Right atrium auricular region (tissue), 2 donors: ENCODE data around the gene THSD4. TPM values are rescaled to one million over a fixed set of nuclear protein-coding genes. Genes with fewer than 3 reads are reported as not detected.
A peak's percentile ranks its signal among the peaks of the same experiment; 100 is the strongest.

Experiments
- DNase-seq: peaks from one replicate; pipeline ENCODE4 v3.0.0-alpha.2; 2019; ENCODE audit warnings: low spot score
- H3K27ac ChIP-seq, 2 donors: fragments of 200-600 bp; sonication (generic); 1 replicate in 1 of 2; 2 replicates in 1 of 2; pipeline ENCODE4 v1.5.1; 2016 to 2019
- H3K27me3 ChIP-seq, 2 donors: fragments of 200-600 bp; sonication (generic); one replicate each; pipeline versions ENCODE4 v1.5.1 to v1.6.0; 2017 to 2019
- H3K36me3 ChIP-seq: fragments of 200-600 bp; sonication (generic); one replicate; pipeline ENCODE4 v1.5.1; 2016
- H3K4me1 ChIP-seq, 2 donors: fragments of 200-600 bp; sonication (generic); one replicate each; pipeline versions ENCODE4 v1.5.1 to v1.6.0; 2017 to 2019
- H3K4me3 ChIP-seq, 2 donors: fragments of 200-600 bp; sonication (generic); 1 replicate in 1 of 2; 2 replicates in 1 of 2; pipeline ENCODE4 v1.5.1; 2017 to 2019; ENCODE audit warnings: mild to moderate bottlenecking in 1 of 2, moderate library complexity in 1 of 2
- H3K9me3 ChIP-seq, 2 donors: fragments of 200-600 bp; sonication (generic); one replicate each; pipeline ENCODE4 v1.5.1; 2019
- CTCF ChIP-seq, 2 donors: fragments of 200-600 bp; sonication (generic); IDR thresholded peaks; one replicate each; pipeline ENCODE4 v1.5.1; 2019; ENCODE audit warnings: antibody characterized with exemption in 2 of 2
- total RNA-seq, 2 donors: library from RNA; depleted of rRNA; stranded (reverse); fragments of >200 nt; gene quantifications; one replicate each; pipeline ENCODE4 v1.1.0, GENCODE V29; 2016

Gene THSD4
- total RNA-seq, 2 donors from 2014 or later, result 41.2 to 85.3 TPM

GRCh38 chr15:71628988-71629770 lies 513.9 kb downstream of the THSD4 start:
- H3K9me3 ChIP-seq, result no peaks in the 10 kb centered on the region
- H3K4me1 ChIP-seq, result peaks cover 0 to 14% of the 10 kb centered on the region in 2 donors
- H3K36me3 ChIP-seq, result no peaks in the 10 kb centered on the region
- H3K27me3 ChIP-seq, result no peaks in the 10 kb centered on the region
- no peak for DNase-seq
- H3K27ac ChIP-seq, result peak overlapping the region; percentile 13 to 29
- TF ChIP-seq CTCF (IDR thresholded peaks at IDR 0.05), result no peak
- H3K4me3 ChIP-seq, result no peak overlapping the region

GRCh38 chr15:71629781-71630474 lies 514.7 kb downstream of the THSD4 start:
- no peaks in the 10 kb centered on the region for H3K36me3 ChIP-seq
- peak overlapping the region; percentile 13 to 29 for H3K27ac ChIP-seq
- no peak for TF ChIP-seq CTCF (IDR thresholded peaks at IDR 0.05)
- peaks cover 0 to 20% of the 10 kb centered on the region in 2 donors for H3K4me1 ChIP-seq
- H3K9me3 ChIP-seq, result no peaks in the 10 kb centered on the region
- H3K4me3 ChIP-seq, result no peak overlapping the region
- no peaks in the 10 kb centered on the region for H3K27me3 ChIP-seq
- no peak for DNase-seq

GRCh38 chr15:71630475-71630809 lies 515.2 kb downstream of the THSD4 start:
- Histone ChIP-seq H3K27ac (no peak overlapping the region), H3K4me3 (no peak overlapping the region), H3K4me1 (peaks cover 0 to 20% of the 10 kb centered on the region in 2 donors), H3K27me3 (no peaks in the 10 kb centered on the region), H3K9me3 (no peaks in the 10 kb centered on the region), H3K36me3 (no peaks in the 10 kb centered on the region)
- TF ChIP-seq CTCF (IDR thresholded peaks at IDR 0.05), result no peak
- DNase-seq, result no peak

- Histone ChIP-seq H3K36me3 (no peaks in the 10 kb centered on the region), H3K27me3 (no peaks in the 10 kb centered on the region), H3K4me1 (peaks cover 0 to 20% of the 10 kb centered on the region in 2 donors), H3K27ac (peak overlapping the region in 1 of 2 donors; percentile 2), H3K9me3 (no peaks in the 10 kb centered on the region), H3K4me3 (no peak overlapping the region)
- no peak for TF ChIP-seq CTCF (IDR thresholded peaks at IDR 0.05)
- no peak for DNase-seq
Observed at GRCh38 chr15:71632576-71633195, 517.4 kb downstream of the THSD4 start.

- no peak for TF ChIP-seq CTCF (IDR thresholded peaks at IDR 0.05)
- DNase-seq, result no peak
- no peaks in the 10 kb centered on the region for H3K9me3 ChIP-seq
- H3K36me3 ChIP-seq, result no peaks in the 10 kb centered on the region
- H3K4me3 ChIP-seq, result no peak overlapping the region
- H3K27ac ChIP-seq, result no peak overlapping the region
- H3K4me1 ChIP-seq, result peaks cover 0 to 7% of the 10 kb centered on the region in 2 donors
- H3K27me3 ChIP-seq, result no peaks in the 10 kb centered on the region
Observed at GRCh38 chr15:71634820-71635560, 519.7 kb downstream of the THSD4 start.
